OCI-LY1 (cell line): ENCODE results near the gene IFNA1.

Source experiments
- EZH2 ChIP-seq: fragments of 200-600 bp; sonication (generic), shearing (Covaris generic); IDR thresholded peaks from 2 replicates; pipeline ENCODE4 v1.8.0; 2017; ENCODE audit warnings: borderline replicate concordance, mixed run types, mild to moderate bottlenecking, antibody characterized with exemption, low read length, moderate library complexity, mixed read lengths
- TF ChIP-seq, protein P1 (sequence below): fragments of 200-600 bp; sonication (generic), shearing (Covaris generic); IDR thresholded peaks from 2 replicates; pipeline ENCODE4 v1.5.1; 2017; ENCODE audit warnings: mild to moderate bottlenecking, antibody characterized with exemption, low read length, moderate library complexity, mixed read lengths

DNA sequence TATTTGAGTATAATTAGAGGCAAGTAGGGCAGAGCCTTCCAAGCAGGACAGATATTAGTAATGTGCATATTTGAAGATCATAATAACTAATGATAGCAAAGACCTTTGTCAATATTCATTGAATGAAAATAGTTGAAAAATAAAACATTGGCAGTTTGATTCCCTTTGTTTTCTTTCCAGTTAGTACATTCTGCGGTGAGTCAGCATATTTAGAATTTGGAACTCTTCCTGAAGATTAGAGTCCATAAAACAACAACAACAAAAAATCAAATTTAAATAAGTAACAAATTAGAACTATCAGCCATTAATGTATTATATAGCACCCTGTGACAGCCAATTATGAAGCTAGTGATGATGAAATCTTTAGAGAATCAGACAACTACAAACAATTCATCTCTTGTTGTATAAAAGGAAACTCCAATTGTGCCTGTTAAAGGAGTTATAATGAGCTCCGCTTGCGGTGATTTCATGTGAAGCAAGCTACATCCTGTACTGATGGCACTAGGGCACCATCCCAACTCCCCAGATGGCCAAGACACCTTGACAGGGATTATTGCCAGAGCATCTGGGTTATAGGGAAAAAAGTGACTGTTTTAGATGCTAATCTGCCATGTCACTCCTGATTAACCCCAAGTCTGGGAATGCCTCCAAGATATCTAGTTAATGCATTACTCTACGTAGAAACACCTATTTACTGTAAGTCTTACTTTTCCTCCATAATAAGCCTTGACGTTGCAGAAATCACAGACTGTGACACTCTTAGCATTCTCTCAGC lies 24.6 kb upstream of the IFNA1 start:
- TF ChIP-seq, protein P1, sequence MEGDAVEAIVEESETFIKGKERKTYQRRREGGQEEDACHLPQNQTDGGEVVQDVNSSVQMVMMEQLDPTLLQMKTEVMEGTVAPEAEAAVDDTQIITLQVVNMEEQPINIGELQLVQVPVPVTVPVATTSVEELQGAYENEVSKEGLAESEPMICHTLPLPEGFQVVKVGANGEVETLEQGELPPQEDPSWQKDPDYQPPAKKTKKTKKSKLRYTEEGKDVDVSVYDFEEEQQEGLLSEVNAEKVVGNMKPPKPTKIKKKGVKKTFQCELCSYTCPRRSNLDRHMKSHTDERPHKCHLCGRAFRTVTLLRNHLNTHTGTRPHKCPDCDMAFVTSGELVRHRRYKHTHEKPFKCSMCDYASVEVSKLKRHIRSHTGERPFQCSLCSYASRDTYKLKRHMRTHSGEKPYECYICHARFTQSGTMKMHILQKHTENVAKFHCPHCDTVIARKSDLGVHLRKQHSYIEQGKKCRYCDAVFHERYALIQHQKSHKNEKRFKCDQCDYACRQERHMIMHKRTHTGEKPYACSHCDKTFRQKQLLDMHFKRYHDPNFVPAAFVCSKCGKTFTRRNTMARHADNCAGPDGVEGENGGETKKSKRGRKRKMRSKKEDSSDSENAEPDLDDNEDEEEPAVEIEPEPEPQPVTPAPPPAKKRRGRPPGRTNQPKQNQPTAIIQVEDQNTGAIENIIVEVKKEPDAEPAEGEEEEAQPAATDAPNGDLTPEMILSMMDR, result no peak
- no peak for TF ChIP-seq EZH2
